Measurements from ENCODE around the gene TBC1D23. TPM values are rescaled to one million over a fixed set of nuclear protein-coding genes. Genes with fewer than 3 reads are reported as not detected.

TBC1D23 gene
- polyA plus RNA-seq, 1 of the 3 experiments (the other 2 are of a cell fraction) = 6.7 TPM

GRCh38 chr3:100295089-100295488, 34.3 kb downstream of the TBC1D23 start:
- CTCF ChIA-PET = interaction anchor here (1.6 to 2.2 kb wide), 3 partner anchors 10 to 22 kb away, joined by 3 to 5 read pairs (median 5); no protein-coding TSS in a partner anchor
- H3F3A ChIP-seq (replicated peaks; ENCODE audit: insufficient read depth) = peaks cover 5% of the 10 kb centered on the region
- peaks cover 39 to 71% of the 10 kb centered on the region in 2 experiments for H3K36me3 ChIP-seq (replicated peaks in 1 of 2; ENCODE audit: control insufficient read depth in 1 of 2, insufficient read depth in 2 of 2, low read length in 1 of 2)

More at GRCh38 chr3:100295089-100295488, 34.3 kb downstream of the TBC1D23 start:
- 91% methylated on average over 1 of the region's 1 CpG for WGBS (ENCODE audit: low lambda C conversion rate)
- Histone ChIP-seq H4K20me1 (ENCODE audit: insufficient read depth) (no peaks in the 10 kb centered on the region), H3K27me3 (ENCODE audit: insufficient read depth) (no peaks in the 10 kb centered on the region), H3K4me2 (no peak overlapping the region), H3K9ac (no peak overlapping the region), H3K4me1 (ENCODE audit: control insufficient read depth in 1 of 2, insufficient read depth in 2 of 2, low read depth in 1 of 2, low read length in 1 of 2) (peaks cover 0 to 5% of the 10 kb centered on the region in 2 experiments; a peak in 1 of 4 replicates), H3K9me2 (no peaks in the 10 kb centered on the region), H3K27ac (ENCODE audit: low read depth in 2 of 2, low read length in 1 of 2) (no peak overlapping the region), H2AFZ (ENCODE audit: low read depth) (no peak overlapping the region), H3K4me3 (ENCODE audit: low read depth in 2 of 2, low read length in 1 of 2) (no peak overlapping the region), H3K79me2 (ENCODE audit: insufficient read depth) (no peaks in the 10 kb centered on the region), H3K9me3 (no peaks in the 10 kb centered on the region)
- TF ChIP-seq SMC3 (IDR thresholded peaks at IDR 0.05; ENCODE audit: low read depth, low read length) = no peak
- no peak for TF ChIP-seq RXRA (IDR thresholded peaks at IDR 0.05; ENCODE audit: borderline replicate concordance, low read depth)
- TF ChIP-seq POLR2AphosphoS5 (IDR thresholded peaks at IDR 0.05; ENCODE audit: low read depth, low read length) = no peak
- TF ChIP-seq SIN3A (IDR thresholded peaks at IDR 0.05; ENCODE audit: borderline replicate concordance, low read depth, low read length) = no peak
- TF ChIP-seq TCF12 (IDR thresholded peaks at IDR 0.05) = no peak
- no peak for TF ChIP-seq MAX (IDR thresholded peaks at IDR 0.05; ENCODE audit: low read depth)
- no peak for TF ChIP-seq MXI1 (IDR thresholded peaks at IDR 0.05; ENCODE audit: low read depth, low read length)
- no peak for TF ChIP-seq CHD2 (IDR thresholded peaks at IDR 0.05; ENCODE audit: low read length, partially characterized antibody)
- no peak for TF ChIP-seq RCOR1 (IDR thresholded peaks at IDR 0.05; ENCODE audit: low read length)
- TF ChIP-seq TEAD4 (IDR thresholded peaks at IDR 0.05; ENCODE audit: borderline replicate concordance, insufficient read depth) = no peak
- no peak for TF ChIP-seq FOXJ3 (CRISPR knock-in tag; IDR thresholded peaks at IDR 0.05)
- TF ChIP-seq NFIC (IDR thresholded peaks at IDR 0.05; ENCODE audit: borderline replicate concordance) = no peak
- no peak for TF ChIP-seq RFX5 (IDR thresholded peaks at IDR 0.05; ENCODE audit: low read length)
- no peak for TF ChIP-seq USF1 (IDR thresholded peaks at IDR 0.05; ENCODE audit: borderline replicate concordance, low read depth)
- TF ChIP-seq TAF1 (IDR thresholded peaks at IDR 0.05; ENCODE audit: borderline replicate concordance, low read depth, low read length) = no peak
- no peak for TF ChIP-seq GATA2 (CRISPR knock-in tag; IDR thresholded peaks at IDR 0.05)
- no peak for TF ChIP-seq REST (IDR thresholded peaks at IDR 0.05; ENCODE audit: low read depth, low read length)
- no peak for TF ChIP-seq CTCF (IDR thresholded peaks at IDR 0.05)
- TF ChIP-seq FOSL2 (IDR thresholded peaks at IDR 0.05; ENCODE audit: borderline replicate concordance, low read depth) = no peak
- POLR2A ChIA-PET = no interaction called here
- DNase-seq = no peak
